GM18861 (cell line): ENCODE measurements around the gene COPG2.
"Not testable (repeated sequence)": the region's sequence is repeated elsewhere in the genome, so short reads cannot be mapped to it uniquely, and the experiment has no call there.

Source experiments
- ATAC-seq: cut with Tn5 transposase; IDR thresholded peaks from one replicate; pipeline ENCODE4 v1.9.1; 2021; ENCODE audit not compliant: unreplicated experiment

COPG2 gene

DNA sequence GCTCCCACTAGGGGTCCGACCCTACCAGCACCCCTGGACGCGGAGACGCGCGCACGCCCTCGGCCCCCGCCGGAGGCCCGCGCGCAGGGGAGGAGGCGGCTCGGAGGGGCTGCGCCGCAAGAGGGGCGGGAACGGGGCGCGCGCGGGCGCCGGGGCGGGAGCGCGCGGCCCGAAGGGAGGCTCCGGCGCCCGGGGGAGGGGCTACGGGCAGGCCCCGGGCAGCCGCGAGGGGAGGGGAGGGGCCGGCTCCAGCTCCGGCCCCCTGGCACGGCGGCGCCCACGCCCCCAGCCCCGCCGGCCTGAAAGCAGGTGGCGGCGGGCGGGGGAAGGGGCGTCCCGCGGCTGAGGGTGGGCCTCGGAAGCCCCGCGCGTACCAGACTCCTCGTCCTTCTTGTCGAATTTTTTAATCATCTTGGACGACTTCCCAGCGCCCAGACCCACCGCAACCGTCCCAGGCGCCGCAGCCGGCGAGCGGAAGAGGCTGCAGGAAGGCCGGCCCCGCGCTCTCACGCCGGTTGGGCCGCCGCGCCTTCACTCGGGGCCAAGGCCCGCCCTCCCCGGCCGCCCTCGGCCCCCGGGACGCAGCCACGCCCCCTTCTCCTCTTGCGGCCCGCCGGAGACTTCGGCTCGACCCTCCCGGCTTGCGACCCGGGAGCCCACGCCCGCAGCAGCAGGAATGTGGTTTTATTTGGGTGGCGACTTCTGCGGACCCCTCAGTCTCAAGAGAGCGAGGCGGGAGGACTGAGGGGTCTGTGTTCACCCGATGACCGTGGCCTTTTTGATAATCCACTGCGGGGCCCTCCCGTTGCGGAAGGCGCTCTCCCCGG lies at the start of gene COPG2:
COPG2 (minus strand) TSS at position 491 of the 827 bp plus-strand sequence; CDS start at position 411, 80 bp downstream.
- ATAC-seq = peak; percentile 85

DNA sequence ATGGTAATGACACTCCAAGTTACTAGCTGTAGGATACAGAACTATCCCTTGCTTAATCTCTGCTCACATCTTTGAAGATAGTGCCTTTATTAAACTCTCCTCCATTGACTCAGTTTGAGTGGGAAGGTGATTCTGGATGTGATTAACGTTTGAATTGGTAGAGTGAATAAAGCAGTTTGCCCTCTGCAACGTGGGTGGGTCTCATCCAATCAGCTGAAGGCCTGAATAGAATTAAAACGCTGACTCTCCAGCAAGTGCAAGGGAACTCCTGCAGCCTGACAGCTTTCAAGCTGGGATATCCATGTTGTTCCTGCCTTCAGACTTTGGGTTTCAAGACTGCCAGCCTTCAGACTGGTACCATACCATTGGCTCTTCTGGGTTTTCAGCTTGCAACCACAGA lies 43.9 kb upstream of the COPG2 start:
- ATAC-seq = no peak

- ATAC-seq = no peak
Measured at GRCh38 chr7:130708766-130709165, 40.2 kb upstream of the COPG2 start.

DNA sequence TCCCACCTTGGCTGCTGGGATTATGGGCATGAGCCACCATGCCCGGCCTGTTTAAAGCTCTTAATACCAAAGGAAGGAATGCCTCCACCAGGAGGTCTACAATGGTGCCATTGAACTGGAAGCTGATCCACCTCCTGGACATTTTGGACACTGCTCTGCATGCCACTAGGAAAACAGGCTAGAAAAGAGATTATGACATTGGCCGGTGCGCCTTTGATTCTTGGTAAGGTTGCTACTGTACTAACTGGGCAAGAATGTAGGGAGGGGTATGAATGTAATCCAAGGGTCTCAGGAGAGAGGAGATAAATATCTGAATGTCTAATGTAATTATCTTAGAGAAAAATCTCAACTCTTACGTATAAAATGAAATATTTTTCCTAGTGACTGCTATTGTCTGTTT lies 39.5 kb upstream of the COPG2 start:
- no peak for ATAC-seq

GRCh38 chr7:130703851-130704250 lies 35.3 kb upstream of the COPG2 start:
- ATAC-seq = no peak

GRCh38 chr7:130701650-130702049 lies 33.1 kb upstream of the COPG2 start:
- no peak for ATAC-seq

- ATAC-seq = no peak
Measured at GRCh38 chr7:130700760-130701159, 32.2 kb upstream of the COPG2 start.

- no peak for ATAC-seq
Measured at GRCh38 chr7:130699686-130700085, 31.1 kb upstream of the COPG2 start.

- no peak for ATAC-seq
Measured at GRCh38 chr7:130697820-130698219, 29.3 kb upstream of the COPG2 start.

GRCh38 chr7:130695840-130696239 lies 27.3 kb upstream of the COPG2 start:
- no peak for ATAC-seq

DNA sequence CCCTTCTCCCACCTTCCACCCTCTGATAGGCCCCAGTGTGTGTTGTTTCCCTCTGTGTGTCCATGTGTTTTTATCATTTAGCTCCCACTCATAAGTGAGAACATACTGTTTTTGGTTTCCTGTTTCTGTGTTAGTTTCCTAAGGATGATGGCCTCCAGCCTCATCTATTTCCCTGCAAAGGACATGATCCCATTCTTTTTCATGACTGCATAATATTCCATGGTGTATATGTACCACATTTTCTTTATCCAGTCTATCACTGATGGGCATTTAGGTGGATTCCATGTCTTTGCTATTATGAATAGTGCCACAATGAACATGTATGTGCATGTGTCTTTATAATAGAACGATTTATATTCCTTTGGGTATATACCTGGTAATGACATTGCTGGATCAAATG lies 23.8 kb upstream of the COPG2 start:
- ATAC-seq = not testable (repeated sequence)

DNA sequence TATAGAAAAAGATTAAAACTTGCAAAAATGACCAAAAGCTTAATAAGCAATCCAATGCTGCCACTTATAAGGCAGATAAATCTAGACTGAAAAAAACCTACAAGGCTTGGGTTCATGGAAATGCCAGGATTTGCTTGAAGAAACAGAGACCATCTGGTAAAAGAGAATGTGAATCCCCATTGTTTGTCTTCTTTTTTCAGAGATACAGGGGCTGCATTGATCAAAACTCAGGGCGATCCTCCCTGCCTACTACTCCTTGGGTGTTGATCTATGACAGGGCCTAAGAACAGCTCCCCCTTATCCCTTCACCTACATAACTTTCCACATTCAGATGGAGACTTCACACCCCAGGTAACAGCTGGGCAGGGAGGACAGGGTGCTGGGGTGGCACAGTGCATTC lies 21.1 kb upstream of the COPG2 start:
- ATAC-seq = no peak

DNA sequence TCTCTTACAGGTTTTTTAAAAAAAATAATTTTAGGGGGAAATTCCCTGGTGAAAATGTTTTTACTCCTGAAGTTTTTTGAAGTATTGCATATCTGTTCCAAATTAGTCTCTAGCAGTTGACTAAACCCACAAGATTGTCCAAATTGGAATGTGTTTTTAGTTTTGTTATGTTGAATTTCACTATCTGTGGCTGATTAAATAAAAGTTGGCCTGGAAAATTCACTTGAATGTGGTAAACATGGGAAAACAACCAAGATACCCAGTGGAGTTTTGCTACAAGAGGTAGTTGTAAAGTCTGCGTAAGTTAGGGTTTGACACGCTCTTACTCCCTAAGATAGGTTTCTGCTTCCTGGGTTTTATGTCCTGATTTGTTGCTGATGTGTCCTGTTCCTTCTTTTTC lies 14.5 kb upstream of the COPG2 start:
- ATAC-seq = no peak

GRCh38 chr7:130674456-130674855 lies 5.9 kb upstream of the COPG2 start:
- no peak for ATAC-seq

DNA sequence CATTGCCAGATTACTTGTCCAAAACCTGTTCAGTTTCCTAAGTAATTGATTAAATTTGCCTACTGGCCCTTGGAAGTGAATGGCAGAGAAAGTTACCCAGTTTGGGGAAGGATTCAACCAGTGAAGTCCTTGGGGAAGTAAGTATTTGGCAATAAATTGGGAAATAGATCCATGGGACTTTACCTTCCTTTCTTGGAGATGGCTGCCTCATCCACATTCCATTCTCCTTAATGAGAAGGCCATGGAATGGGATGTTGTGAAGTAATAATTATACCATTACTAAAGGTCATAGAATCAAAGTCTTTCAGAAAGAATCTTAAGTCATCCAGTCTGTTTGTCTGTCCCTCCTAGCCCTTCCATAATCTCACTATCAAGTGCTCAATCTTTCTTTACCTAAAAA lies 4.5 kb upstream of the COPG2 start:
- ATAC-seq = no peak

- no peak for ATAC-seq
Measured at GRCh38 chr7:130672146-130672545, 3.6 kb upstream of the COPG2 start.

- ATAC-seq = no peak
Measured at GRCh38 chr7:130669085-130669700, 645 bp upstream of the COPG2 start.

DNA sequence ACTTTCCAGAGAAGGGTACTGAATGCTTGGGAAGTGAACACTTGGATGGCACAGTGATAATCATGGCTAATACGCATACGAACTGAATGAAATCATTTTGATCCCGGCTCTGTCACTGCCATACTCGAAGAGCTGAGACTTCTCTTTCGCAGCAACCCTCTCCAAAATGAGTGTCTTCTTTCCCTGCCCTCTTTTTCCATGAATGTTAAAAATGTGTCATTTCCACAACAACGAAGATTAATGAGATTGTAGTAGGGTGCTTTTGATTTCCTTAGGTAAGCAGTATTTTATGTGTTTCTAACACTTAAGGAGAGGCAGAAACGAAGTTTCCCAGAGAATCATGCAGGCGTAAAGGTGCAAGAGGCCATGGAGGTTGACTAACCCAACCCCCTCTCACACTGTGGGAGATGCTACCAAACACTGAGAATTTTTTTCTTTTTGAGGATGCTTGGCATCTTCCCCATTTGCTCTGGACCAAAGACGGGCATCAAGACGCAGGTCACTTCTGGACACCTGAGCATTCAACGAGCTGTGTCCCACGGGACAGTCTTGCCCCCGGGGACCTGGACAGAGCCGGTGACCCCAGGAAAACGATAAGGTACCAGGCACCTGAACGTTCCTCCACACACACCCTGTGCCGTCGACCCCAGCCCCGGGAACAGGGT lies 823 bp downstream of the COPG2 start:
- ATAC-seq = no peak

DNA sequence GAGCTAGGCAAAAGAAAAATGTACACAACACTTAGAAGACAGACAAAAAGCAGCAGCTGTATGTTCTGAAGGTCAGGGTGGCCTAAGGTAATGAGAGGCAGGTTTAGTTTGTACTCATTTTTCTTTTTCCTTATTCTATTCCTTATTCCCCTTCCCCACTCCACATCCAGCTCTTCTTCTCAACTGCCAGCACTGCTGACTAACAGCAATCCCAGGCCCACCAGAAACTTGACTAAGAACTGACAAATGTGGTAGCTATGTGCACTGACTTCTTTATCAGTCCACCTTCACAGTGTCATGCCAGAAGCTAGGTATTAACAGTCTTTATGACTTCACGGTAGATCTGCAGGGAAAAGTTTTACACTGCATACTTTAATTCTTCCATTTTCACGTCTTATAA lies 6.1 kb downstream of the COPG2 start:
- no peak for ATAC-seq

DNA sequence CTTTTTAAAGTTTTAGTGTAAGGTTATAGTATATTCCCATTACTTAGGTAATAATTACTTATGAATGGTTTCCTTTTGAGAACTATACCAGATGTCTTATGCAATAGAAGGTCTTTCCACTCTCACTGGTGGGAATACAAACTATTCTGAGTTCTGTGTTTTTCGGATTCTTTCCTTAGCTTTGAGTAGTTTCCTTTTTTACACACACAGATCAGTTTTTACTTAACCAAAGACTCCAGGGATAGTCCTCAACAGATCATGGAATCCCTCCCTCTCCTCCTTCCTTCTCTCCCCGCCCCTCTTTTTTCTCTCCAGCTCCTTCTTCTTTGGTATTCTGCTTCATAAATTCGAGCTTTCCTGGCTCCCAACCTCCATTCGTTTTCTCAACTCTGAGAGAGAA lies 13.3 kb downstream of the COPG2 start:
- ATAC-seq = no peak

- ATAC-seq = no peak
Measured at GRCh38 chr7:130654850-130655249, 13.7 kb downstream of the COPG2 start.

DNA sequence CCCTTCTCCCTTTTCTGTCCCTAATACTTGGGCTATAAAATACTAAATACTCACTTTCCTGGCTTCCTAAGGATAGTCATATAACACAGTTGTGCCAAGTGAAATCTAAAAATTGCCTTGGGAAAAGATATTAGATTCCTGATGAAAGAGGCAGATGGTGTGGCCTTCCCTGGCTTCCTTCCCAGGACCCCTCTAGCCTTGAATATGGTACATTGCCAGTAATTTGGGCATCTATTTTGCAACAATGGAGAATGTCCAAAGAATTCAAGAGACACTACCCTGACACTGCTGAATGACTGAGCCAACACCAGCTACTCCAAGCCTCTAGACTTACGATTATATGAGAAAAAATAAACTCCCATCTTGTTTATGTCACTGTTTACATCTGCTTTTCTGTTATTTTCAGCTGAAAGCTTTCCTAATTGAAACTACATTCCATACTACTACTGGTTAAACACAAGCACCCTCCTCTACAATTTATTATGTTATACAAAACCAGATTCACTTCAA lies 17.9 kb downstream of the COPG2 start:
- ATAC-seq = no peak
